Peyer's patch (tissue), 4 donors: ENCODE measurements around the gene HRH1.

Experiments used
- CTCF ChIP-seq, 6 experiments: fragments of 450-650 bp in 4 of 6; fragments of 200-600 bp in 2 of 6; sonication (generic) in 1 of 6; IDR thresholded peaks; one replicate each; pipeline ENCODE4 v1.5.1; 2017 to 2019; ENCODE audit warnings: antibody characterized with exemption in 6 of 6, mild to moderate bottlenecking in 3 of 6, moderate library complexity in 1 of 6
- POLR2A ChIP-seq, 2 donors: fragments of 450-650 bp; IDR thresholded peaks; one replicate each; pipeline ENCODE4 v1.5.1; 2017; ENCODE audit warnings: antibody characterized with exemption in 2 of 2, mild to moderate bottlenecking in 2 of 2, moderate library complexity in 2 of 2

GRCh38 chr3:11220230-11220629 lies 65.9 kb downstream of the HRH1 start:
- TF ChIP-seq CTCF (IDR thresholded peaks at IDR 0.05) = no peak
- no peak for TF ChIP-seq POLR2A (IDR thresholded peaks at IDR 0.05)
